ENCODE results near the gene GRIA4. TPM values are rescaled to one million over a fixed set of nuclear protein-coding genes. Genes with fewer than 3 reads are reported as not detected.

Gene GRIA4
- polyA plus RNA-seq, 2 of the 4 experiments (the other 2 are of a cell fraction) = not detected

- no peak overlapping the region for H3K27ac ChIP-seq
- ATAC-seq = no peak
- DNase-seq (ENCODE audit: low read depth in 1 of 2, low spot score in 1 of 2) = no peak
- H3K4me1 ChIP-seq = no peaks in the 10 kb centered on the region
- CTCF ChIA-PET = no interaction called here
- H3K4me2 ChIP-seq = no peak overlapping the region
- WGBS (ENCODE audit: missing lambda C conversion rate) = 69% methylated on average over 7 of the region's 7 CpGs
- no peak overlapping the region for H3K4me3 ChIP-seq
- FAIRE-seq = no peak
- H3K9me3 ChIP-seq = no peaks in the 10 kb centered on the region
- POLR2A ChIA-PET = no interaction called here
- TF ChIP-seq CBX2 (IDR thresholded peaks at IDR 0.05; ENCODE audit: borderline replicate concordance, low read depth) (no peak), EP300 (IDR thresholded peaks at IDR 0.05) (no peak), MAZ (IDR thresholded peaks at IDR 0.05; ENCODE audit: borderline replicate concordance, low read depth, low read length) (no peak), EHMT2 (IDR thresholded peaks at IDR 0.05; ENCODE audit: low read depth) (no peak), MAFK (IDR thresholded peaks at IDR 0.05; ENCODE audit: partially characterized antibody) (no peak), FOXS1 (CRISPR knock-in tag; IDR thresholded peaks at IDR 0.05) (no peak), MAX (IDR thresholded peaks at IDR 0.05) (no peak), HOXA7 (CRISPR knock-in tag; IDR thresholded peaks at IDR 0.05) (no peak), RAD21 (conservative IDR thresholded peaks at IDR 0.05 in 1 of 2, IDR thresholded peaks at IDR 0.05 in 1 of 2) (no peak), HOXB13 (CRISPR knock-in tag; IDR thresholded peaks at IDR 0.05; ENCODE audit: low read depth) (no peak), ELK1 (IDR thresholded peaks at IDR 0.05; ENCODE audit: low read depth, low read length) (no peak), JUNB (IDR thresholded peaks at IDR 0.05) (no peak)
Observed at GRCh38 chr11:105609341-105609781, 512 bp upstream of the GRIA4 start.

- ATAC-seq (no peak), FAIRE-seq (no peak), DNase-seq (ENCODE audit: low read depth in 1 of 2, low spot score in 1 of 2) (no peak)
- Histone ChIP-seq H3K4me3 (peak overlapping the region; percentile 26; the same call in 1 of the 3 replicates), H3K4me1 (no peaks in the 10 kb centered on the region), H3K27ac (no peak overlapping the region), H3K4me2 (peak overlapping the region; percentile 67), H3K9me3 (no peaks in the 10 kb centered on the region)
- 37% methylated on average over 21 of the region's 21 CpGs for WGBS (ENCODE audit: missing lambda C conversion rate)
- ChIA-PET POLR2A (no interaction called here), CTCF (no interaction called here)
- TF ChIP-seq NFE2L2 (conservative IDR thresholded peaks at IDR 0.05; ENCODE audit: low read length) (no peak), ZSCAN20 (CRISPR knock-in tag; IDR thresholded peaks at IDR 0.05) (no peak)
Observed at GRCh38 chr11:105610871-105611571, 1.1 kb downstream of the GRIA4 start.

GRCh38 chr11:105611572-105612441 is 1.9 kb downstream of the GRIA4 start:
- Histone ChIP-seq H3K4me3 (no peak overlapping the region), H3K27ac (no peak overlapping the region), H3K4me2 (no peak overlapping the region), H3K9me3 (no peaks in the 10 kb centered on the region), H3K4me1 (no peaks in the 10 kb centered on the region)
- WGBS (ENCODE audit: missing lambda C conversion rate) = 29% methylated on average over 12 of the region's 12 CpGs
- ATAC-seq (no peak), FAIRE-seq (no peak), DNase-seq (ENCODE audit: low read depth in 1 of 2, low spot score in 1 of 2) (no peak)
- ChIA-PET POLR2A (no interaction called here), CTCF (interaction anchor here (0.6 kb wide), 1 partner anchor 27 kb away, joined by 3 read pairs; no protein-coding TSS in a partner anchor)
- TF ChIP-seq ZSCAN20 (CRISPR knock-in tag; IDR thresholded peaks at IDR 0.05) = no peak
- TF ChIP-seq PHF8 (IDR thresholded peaks at IDR 0.05; ENCODE audit: borderline replicate concordance, low read depth) = no peak
- no peak for TF ChIP-seq REST (IDR thresholded peaks at IDR 0.05)
- no peak for TF ChIP-seq ATOH8 (CRISPR knock-in tag; IDR thresholded peaks at IDR 0.05; ENCODE audit: low read depth)
- TF ChIP-seq CBX8 (IDR thresholded peaks at IDR 0.05) = no peak
- TF ChIP-seq PBX3 (IDR thresholded peaks at IDR 0.05) = no peak
- no peak for TF ChIP-seq BHLHE40 (IDR thresholded peaks at IDR 0.05; ENCODE audit: low read depth, low read length)
- TF ChIP-seq RFX5 (IDR thresholded peaks at IDR 0.05) = no peak
- TF ChIP-seq E2F6 (IDR thresholded peaks at IDR 0.05; ENCODE audit: borderline replicate concordance, low read depth) = no peak
- TF ChIP-seq HOXA7 (CRISPR knock-in tag; IDR thresholded peaks at IDR 0.05) = no peak
- TF ChIP-seq RARB (CRISPR knock-in tag; IDR thresholded peaks at IDR 0.05) = no peak
- no peak for TF ChIP-seq JUNB (IDR thresholded peaks at IDR 0.05)
- TF ChIP-seq ZC3H11A (IDR thresholded peaks at IDR 0.05) = no peak

Measured in A549 (cell line).